Stimulated activated naive CD4-positive, alpha-beta T cell treated with Interleukin-2 at 50 U/mL for 16 hours (primary cell): Measurements from ENCODE around the gene ADAMTS15.

Experiments used
- DNase-seq: peaks from one replicate; lab custom pipeline; 2025; lab: John Stamatoyannopoulos, UW

Gene ADAMTS15, protein sequence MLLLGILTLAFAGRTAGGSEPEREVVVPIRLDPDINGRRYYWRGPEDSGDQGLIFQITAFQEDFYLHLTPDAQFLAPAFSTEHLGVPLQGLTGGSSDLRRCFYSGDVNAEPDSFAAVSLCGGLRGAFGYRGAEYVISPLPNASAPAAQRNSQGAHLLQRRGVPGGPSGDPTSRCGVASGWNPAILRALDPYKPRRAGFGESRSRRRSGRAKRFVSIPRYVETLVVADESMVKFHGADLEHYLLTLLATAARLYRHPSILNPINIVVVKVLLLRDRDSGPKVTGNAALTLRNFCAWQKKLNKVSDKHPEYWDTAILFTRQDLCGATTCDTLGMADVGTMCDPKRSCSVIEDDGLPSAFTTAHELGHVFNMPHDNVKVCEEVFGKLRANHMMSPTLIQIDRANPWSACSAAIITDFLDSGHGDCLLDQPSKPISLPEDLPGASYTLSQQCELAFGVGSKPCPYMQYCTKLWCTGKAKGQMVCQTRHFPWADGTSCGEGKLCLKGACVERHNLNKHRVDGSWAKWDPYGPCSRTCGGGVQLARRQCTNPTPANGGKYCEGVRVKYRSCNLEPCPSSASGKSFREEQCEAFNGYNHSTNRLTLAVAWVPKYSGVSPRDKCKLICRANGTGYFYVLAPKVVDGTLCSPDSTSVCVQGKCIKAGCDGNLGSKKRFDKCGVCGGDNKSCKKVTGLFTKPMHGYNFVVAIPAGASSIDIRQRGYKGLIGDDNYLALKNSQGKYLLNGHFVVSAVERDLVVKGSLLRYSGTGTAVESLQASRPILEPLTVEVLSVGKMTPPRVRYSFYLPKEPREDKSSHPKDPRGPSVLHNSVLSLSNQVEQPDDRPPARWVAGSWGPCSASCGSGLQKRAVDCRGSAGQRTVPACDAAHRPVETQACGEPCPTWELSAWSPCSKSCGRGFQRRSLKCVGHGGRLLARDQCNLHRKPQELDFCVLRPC

DNA sequence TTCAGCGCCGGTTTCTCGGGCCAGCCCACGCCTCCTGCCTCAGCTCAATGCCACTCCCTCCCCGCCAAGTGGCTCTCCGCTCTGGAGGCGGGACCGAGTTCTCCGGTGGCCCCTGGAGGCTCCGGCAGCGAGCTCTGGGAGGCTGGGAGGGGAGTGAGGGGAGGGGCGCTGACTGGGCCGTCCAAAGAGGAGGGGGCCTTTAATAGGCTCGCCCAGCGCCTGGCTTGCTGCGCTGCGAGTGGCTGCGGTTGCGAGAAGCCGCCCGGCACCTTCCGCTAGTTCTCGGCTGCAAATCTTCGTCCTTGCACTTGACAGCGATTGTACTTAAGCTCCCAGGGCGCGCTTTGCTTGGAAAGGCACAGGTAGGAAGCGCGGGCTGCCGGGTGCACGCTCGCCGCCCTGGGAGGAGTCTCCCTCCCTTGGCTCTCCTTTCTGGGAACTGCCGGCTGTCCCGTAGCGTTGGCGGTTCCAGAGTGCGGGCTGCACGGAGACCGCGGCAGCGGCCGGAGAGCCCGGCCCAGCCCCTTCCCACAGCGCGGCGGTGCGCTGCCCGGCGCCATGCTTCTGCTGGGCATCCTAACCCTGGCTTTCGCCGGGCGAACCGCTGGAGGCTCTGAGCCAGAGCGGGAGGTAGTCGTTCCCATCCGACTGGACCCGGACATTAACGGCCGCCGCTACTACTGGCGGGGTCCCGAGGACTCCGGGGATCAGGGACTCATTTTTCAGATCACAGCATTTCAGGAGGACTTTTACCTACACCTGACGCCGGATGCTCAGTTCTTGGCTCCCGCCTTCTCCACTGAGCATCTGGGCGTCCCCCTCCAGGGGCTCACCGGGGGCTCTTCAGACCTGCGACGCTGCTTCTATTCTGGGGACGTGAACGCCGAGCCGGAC is at the start of gene ADAMTS15:
ADAMTS15 (plus strand) TSS at position 230 of the 894 bp plus-strand sequence; CDS start at position 559, 329 bp downstream.
- DNase-seq: no peak

DNA sequence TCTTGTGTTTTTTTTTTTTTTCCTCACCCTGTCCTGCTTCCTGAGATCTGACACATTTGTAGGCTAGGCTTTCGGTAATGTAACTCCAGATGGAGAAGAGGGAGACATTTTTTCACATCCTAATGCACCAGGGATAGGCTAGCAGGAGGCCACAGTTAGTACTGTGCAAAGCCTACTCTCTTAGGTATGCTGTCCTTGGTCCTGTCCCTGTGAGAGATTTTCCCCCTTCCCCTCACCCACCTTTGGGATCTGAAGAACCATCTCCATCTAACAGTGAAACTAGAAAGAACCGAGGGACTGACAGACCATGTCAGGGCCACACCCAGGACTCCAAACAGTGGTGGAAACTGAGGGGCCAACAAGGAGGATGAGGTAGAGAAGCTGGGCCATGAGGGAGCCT is 49.2 kb upstream of the ADAMTS15 start:
- DNase-seq: no peak

DNA sequence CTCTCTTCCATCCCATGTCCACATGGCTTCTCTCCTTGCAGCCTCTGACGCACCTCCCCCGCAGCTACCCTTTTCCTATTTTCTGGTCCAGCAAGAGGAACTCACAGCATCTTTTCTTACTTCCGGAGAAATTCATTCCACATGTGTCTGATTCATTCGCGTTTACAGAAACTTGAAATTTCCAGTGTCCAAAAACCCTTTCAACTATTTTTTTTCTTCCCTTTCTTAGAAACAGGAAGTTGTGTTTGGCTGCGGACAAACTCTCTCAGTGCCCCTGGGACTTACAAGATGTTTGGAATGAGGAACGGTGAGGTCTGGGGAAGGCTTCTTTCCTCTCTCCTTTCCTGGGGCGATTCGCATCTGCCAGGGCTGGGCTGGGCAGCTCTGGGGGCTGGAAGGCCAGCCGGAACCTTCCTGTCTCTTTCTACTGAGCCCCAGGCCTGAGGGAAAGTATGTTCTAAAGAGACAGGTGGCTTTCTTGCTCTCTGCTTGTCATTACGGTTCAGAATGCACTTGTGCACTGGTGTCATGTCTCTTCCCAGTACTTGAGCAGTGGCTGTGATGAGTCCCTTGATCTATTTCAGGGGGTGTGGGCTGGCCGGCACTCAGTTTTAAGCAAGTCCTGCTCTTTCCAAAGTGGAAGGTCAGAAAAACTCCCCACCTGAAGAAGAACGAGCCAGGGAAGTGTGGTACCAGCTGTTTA is 47.5 kb upstream of the ADAMTS15 start:
- DNase-seq: no peak

DNA sequence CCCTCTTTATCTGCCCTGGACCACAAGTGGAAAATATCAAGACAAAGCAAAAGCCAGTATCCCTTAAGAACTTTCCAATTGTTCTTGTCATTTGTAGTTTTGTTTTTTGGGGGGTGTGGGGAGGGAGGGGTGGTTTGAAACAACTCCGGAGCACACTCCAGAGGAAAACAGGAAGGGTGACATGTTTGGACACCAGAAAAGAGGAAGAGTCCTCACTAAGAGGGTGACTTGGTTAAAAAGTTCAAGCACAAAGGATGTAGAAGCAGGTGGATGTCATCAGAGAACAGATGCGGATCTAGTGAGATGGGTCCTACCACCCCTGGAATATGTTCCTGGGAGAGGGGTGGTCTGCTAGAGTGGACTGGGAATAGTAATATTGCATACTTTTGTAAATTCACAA is 45.9 kb upstream of the ADAMTS15 start:
- no peak for DNase-seq

DNA sequence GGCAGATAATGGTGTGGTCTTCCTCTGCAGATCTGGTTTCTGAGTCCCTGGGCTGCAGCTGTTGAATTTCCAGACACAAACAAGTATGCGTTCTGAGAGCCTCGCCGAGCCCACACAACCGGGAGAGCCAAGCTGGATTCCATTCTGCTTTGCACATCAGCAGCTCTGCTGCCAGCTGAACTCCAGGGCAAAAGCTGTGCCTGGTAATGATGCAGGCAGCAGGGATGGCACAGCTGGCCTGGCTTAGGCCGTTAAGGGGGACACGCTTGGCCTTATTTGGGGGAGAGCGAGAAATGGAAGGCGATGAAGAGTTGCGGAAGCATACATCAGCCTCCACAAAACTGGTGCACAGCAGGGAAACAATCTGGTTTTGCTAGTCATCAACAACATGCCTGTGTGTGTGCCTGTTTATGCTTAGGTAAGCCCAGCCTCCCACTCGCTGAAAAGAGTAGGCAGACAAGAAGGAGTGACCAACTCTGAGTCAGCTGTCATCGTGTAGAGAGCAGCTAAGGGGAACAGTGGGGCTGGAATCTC is 45.1 kb upstream of the ADAMTS15 start:
- DNase-seq: no peak

DNA sequence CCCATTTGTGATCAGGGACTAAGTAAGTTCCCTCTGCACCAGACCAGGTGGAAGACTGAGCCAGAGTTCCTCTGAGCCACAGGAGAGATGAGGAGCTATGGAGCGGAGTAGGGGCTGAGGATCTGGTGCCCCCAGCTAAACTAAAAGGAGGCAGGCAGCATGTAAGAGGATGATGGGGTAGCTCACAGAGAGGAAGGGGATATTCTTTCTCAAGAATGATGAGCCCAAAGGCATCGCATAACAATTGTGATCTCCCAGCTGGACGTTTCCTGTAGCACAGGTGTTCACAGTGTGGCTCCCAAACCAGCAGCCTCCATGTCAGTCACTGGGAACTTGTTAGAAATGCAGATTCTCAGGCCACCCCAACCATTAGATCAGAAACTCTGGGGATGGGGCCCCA is 44.5 kb upstream of the ADAMTS15 start:
- DNase-seq: no peak

DNA sequence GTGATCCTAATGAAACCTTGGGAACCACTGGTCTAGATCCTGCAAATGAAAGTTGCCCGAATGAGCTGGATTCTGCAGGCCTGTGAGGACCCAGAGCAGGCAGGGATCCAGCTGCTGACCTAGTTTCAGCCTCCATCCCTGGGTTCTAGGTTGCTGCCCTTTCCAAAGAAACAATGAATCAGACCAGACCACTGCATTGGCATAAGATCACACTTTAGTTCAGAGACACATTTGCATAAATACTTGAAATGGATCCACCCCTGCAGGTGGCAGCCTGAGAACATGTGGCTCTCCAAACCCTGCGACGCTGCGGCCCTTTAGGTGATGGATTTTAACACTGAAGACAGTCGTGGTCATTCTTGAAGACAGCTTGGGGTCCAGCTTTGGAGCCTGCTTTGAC is 43.7 kb upstream of the ADAMTS15 start:
- no peak for DNase-seq

DNA sequence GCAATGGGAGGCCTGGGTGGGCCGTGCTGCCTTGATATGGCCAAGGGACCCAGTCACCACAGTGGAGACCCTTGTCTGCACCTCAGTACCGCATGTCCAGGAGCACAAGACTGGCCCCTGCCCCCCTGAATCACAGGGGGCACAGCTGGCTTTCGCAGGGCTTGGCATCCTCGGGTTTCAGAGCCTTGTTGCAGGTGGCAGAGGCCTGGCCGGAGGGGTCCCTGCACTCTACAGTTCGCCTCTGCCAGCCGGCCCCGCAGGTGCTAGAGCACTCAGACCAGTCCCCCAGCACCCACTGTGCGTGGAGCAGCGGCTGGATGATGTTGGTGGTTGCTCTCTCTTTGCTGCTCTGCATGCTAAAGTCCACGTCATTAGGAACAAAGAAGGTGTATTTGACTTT is 43.0 kb upstream of the ADAMTS15 start:
- no peak for DNase-seq

DNA sequence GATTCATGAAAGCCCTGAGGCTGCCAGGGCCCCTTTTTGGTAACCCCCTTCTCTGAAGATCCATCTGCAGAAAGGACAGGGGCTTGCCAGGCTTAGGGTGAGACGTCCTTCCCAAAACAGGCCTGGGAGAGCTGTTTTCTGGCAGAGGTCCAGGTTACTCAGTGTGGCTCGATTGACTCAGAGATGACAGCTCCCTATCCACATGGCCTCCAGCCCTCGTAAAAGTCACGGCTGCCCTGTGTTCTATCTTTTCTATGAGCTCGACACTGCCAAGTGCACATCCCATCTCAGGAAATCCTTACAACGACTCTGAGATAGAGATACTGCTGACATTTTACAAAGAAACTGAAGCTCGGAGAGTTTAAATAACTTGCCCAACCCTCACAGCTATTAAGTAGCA is 40.5 kb upstream of the ADAMTS15 start:
- no peak for DNase-seq

DNA sequence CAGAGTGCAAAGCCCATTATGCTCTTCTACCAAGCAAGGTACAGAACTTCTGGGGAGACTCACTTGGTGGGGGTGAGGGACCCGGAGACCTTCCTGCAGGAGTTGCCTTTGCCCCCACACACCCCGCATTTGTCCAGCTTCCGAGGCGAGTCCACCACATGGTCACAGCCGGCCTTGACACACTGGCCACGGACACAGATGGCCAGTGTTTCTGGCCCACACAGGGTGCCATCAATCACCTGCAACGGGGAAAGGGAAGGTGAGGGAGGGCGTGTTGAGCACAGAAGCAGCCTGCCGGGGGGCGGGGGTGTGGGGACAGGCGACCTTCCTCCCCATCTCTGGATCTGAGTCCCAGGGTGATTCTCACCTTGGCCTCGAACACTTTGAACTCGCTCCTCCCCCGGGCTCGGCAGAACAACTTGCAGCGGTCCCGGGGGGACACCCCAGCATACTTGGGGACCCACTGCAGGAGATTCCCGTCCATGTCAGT is 40.0 kb upstream of the ADAMTS15 start:
- no peak for DNase-seq

DNA sequence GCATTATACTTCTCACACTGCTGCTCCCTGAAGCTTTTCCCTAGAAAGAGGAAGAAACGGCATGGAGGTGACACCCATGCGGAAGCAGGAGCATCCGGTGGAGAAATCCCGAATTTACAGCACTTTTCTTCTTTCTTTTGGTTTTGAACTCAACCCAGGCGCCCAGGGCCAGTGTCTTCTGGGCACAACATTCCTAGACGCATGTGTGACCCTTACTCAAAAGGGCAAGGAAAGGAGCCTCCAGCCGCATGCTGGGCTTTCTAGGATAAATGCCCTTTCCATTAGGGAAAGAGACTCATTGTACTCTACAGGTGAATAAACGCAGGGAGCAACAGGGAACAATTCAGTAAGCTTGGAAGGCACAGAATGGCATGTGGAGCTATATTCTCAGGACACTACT is 39.5 kb upstream of the ADAMTS15 start:
- DNase-seq: no peak

DNA sequence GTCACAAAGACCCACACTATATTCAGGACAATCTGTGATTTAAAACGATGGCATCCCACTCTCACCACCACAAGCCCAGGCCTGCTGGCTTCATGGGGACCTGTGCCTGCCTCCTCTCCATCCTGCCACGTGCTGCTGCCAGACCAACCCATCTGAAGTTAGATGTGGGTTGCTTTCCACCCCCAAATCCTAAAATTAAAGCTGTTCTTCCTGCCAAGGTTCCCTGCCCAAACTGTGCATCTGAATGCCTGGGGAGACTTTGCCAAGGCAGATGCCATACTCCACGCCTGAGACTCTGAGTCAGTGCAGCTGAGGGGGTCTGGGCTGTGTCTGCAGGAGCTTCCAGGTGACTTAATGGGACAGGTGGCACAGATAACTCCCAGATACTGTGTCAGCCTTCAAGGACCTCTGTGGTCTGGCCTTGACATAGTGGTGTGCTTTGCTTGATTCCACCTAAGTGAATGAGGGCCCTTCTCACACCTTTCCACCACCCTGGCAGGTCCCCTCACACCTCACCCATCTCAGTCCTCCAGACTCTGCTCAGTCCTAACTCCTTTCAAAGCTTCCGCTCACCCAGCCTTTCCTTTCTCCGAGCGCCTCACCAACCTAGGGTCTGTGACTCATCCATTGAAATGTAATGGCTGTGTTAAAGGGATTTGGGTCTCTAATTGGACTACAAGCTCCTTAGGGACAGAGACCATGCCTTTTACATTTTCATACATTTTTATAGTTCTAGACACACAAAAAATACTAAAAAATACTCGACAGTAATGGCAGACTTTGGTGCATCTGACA is 38.7 kb upstream of the ADAMTS15 start:
- no peak for DNase-seq

DNA sequence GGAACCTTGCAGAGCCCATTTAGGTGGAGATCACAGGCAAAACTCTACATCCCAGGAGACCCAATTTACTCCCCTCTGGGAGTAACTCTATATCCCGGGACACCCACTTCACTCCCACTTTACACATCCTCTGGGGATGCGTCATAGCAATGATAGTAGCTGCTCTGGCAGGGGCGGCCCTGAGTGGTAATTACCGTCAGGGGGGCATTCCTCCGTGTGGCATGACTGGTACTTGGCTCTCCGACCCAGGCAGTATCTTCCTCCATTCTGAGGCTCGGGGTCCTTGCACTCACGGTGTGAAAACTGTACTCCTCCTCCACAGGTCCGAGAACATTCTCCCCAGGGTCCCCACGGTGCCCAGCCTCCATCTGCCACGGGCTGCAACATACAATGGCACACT is 37.2 kb upstream of the ADAMTS15 start:
- DNase-seq: no peak

DNA sequence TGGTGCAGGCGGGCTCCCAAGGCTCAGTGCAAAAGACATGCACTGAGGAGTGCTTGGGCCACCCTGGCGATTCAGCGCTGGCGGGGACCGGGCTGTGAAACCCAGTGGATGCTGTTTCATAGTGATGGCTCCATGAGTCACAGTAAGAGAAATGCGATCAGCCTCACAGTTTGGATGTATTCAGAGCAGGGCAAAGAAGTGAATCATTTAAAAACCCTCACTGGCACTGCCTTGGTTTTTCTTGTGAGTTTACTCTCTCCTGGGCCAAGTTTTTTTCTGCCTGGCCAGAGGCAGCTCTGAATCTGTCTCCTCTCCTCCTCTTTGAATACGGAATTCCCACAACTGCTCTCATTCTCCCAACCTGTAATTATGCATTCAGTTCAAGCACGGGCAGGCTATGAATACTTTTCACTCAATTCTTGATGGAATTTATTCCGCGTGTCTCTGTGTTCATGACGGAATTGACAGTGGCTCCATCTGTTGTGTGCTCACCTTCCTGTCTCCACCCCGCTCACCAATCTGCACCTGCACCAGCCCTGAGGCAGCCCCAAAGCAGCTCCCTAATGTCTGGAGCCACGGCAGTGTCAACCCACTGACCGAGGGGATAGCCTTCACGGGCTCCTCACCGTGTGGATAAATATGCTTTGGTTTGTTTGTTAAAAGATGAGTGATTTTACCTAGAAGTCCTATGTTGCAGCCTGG is 34.9 kb upstream of the ADAMTS15 start:
- DNase-seq: no peak

DNA sequence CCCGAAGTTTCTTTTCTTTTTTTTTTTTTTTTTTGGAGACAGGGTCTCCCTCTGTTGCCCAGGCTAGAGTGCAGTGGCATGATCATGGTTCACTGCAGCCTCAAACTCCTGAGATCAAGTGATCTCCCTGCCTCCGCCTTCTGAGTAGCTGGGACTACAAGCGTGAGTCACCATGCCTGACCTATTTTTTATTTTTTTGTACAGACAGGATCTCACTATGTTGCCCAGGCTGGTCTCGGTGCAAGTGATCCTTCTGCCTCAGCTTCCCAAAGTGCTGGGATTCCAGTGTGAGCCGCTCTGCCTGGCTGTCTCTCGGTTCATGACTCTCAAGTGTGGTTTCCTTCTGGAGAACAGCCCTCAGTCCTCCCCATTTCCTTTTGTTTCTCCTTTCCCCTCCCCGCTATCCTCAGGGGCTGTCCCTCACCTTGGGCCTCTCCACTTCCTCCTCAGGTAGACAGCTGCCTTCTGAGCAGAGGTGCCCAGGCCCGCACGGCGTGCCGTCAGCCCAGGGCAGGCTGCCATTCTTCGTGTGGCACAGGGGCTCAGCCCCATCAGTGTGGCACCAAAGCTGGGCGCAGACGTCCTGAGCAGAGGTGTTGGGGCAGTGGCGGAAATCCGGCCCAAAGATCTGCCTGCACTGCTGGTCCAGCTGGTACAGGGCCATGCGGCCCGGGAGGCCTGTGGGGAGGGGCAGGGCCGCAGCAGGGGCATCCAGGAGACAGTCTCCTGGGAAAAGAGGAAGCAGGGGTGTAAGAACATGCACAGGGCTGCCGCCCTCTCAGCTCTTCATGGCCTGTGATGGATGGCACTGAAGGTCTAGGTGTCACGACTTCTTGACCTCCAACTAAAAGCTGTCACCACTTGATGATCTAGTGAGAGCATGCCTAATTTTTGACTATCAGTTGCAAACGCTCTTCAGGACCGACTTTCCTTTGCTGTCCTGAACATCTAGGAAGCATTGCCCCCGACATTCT is 34.1 kb upstream of the ADAMTS15 start:
- no peak for DNase-seq

DNA sequence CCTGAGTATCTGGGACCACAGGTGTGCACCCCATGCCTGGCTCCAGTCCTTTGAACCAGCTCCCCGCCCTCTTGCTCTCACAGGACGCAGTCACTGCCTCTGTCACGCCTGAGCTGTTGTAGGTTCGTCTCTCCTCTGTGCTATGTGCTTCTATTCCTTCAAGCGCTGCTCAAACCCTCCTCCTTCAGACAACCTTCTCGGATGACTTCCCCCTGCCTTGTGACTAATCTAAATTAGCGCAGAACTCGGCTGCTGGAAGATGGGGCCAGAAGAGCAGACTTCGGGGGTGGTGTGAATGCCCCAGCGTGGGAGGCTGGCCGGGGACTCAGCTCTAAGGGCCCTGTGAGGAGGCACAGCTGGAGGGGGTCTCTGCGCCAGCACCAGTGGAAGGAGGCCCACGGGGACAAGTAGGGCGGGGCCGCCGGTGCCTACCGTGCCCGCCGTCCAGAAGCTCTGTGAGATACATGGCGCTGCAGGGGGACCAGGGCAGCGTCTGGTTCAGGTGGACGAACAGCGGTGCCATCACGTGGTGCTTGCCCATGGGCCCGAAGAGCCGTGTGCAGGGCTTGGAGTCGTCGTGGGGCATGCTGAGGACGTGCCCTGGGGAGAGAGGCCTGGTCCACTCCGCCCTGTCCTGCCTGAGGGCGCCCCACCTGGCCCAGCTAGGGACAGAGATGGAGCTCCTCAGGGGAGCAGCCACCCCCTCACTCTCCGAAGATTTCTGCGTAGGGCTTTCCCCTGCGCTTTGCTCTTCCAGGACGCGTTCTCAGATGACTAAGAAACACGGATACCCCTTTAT is 32.5 kb upstream of the ADAMTS15 start:
- DNase-seq: no peak

DNA sequence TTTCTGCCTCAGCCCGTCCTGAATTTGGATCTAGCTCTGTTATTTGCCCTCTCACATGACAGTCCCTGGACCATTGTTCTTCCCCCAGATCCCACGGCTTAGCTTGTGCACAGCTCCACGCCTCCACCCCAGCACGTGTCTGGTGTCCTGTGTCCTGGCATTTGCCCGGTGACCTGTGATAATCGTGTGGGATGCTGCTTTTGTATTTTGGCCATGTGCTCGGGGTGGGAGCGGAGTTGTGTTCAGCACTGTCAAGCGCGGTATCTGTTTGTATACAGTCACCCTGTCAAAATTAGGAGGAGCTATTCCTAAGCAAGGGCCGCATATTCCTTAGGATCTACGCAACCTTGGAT is 31.9 kb upstream of the ADAMTS15 start:
- no peak for DNase-seq

DNA sequence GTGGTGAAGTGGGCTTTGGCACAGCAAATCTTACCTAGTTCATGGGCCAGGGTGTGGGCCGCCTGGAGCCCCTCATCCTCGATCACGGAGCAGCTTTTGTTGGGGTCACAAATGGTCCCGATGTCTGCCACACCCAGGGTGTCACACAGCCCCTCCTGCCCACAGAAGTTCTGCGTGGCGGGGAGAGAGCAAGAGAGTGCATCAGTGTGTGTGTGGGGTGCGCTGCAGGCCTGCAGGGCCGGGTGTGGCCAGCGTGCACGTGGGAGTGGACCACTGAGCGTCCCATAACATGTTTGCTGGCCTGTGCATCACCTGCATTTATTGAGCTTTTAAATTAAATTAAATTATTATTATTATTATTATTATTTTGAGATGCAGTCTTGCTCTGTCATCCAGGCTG is 31.5 kb upstream of the ADAMTS15 start:
- DNase-seq: no peak
